Vagina (tissue), 2 donors: Measurements from ENCODE around the gene ZNF655. TPM values are rescaled to one million over a fixed set of nuclear protein-coding genes. Genes with fewer than 3 reads are reported as not detected.
A peak's percentile ranks its signal among the peaks of the same experiment; 100 is the strongest.

Experiments
- DNase-seq, 2 donors: peaks; one replicate each; pipeline ENCODE4 v3.0.0-alpha.2; 2017; ENCODE audit errors: extremely low spot score in 2 of 2
- H3K27ac ChIP-seq: fragments of 200-600 bp; sonication (generic); one replicate; pipeline ENCODE4 v1.5.1; 2019
- H3K27me3 ChIP-seq: fragments of 200-600 bp; sonication (generic); one replicate; pipeline ENCODE4 v1.5.1; 2019
- H3K36me3 ChIP-seq, 2 donors: fragments of 200-600 bp; sonication (generic); one replicate each; pipeline ENCODE4 v1.5.1; 2017 to 2019
- H3K4me1 ChIP-seq: fragments of 200-600 bp; sonication (generic); one replicate; pipeline ENCODE4 v1.5.1; 2019
- H3K4me3 ChIP-seq, 2 donors: fragments of 200-600 bp; sonication (generic); 1 replicate in 1 of 2; 2 replicates in 1 of 2; pipeline ENCODE4 v1.5.1; 2016 to 2019
- H3K9me3 ChIP-seq: fragments of 200-600 bp; sonication (generic); one replicate; pipeline ENCODE4 v1.5.1; 2019
- POLR2A ChIP-seq, 2 donors: fragments of 450-650 bp; IDR thresholded peaks; one replicate each; pipeline ENCODE4 v1.6.1; 2017; ENCODE audit warnings: antibody characterized with exemption in 2 of 2, mild to moderate bottlenecking in 2 of 2, moderate library complexity in 2 of 2
- POLR2AphosphoS5 ChIP-seq, 2 donors: sonication (generic); formaldehyde crosslinking; IDR thresholded peaks; one replicate each; pipeline ENCODE4 v1.9.0; 2017; ENCODE audit warnings: antibody characterized with exemption in 2 of 2, mild to moderate bottlenecking in 2 of 2, low read depth in 1 of 2; ENCODE audit not compliant: insufficient read depth in 1 of 2
- intact Hi-C: fragments of 100-400 bp; cut with DNase I; formaldehyde crosslinking; loops from one replicate; pipeline ENCODE4 v1.15.1; 2023
- total RNA-seq: library from RNA; depleted of rRNA; stranded (reverse); fragments of >200 nt; gene quantifications from one replicate; pipeline ENCODE4 v1.2.3, GENCODE V29; 2016
- TF ChIP-seq, protein P1 (sequence below), 3 experiments: fragments of 450-650 bp in 2 of 3; fragments of 200-600 bp in 1 of 3; sonication (generic) in 1 of 3; IDR thresholded peaks; one replicate each; pipeline ENCODE4 v1.5.1; 2017 to 2019; ENCODE audit warnings: antibody characterized with exemption in 3 of 3, mild to moderate bottlenecking in 2 of 3, moderate library complexity in 2 of 3

The ZNF655 gene
- total RNA-seq, 1 donor from 2014 or later, result 144 TPM

DNA sequence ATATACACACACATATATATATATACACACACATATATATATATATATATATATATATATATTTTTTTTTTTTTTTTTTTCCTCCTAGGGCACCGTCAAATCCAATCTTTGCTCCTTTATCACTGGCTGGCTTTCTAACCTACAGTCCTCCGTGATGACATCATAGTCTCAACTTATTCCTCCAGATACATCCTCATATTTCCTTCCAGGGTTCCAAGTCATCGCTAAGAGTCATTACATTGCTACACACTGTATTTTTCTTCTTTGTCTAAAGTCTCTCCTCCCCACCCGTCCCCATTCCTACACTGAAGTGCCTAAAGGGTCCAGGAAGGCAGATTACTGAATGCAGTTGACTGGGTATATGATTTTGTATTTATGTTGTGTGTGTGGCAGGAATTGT, 5.4 kb upstream of the ZNF655 start:
- Histone ChIP-seq H3K36me3 (peaks cover 0 to 10% of the 10 kb centered on the region in 2 donors), H3K4me3 (no peak overlapping the region), H3K27me3 (no peaks in the 10 kb centered on the region), H3K27ac (no peak overlapping the region), H3K4me1 (peaks cover 33% of the 10 kb centered on the region), H3K9me3 (no peaks in the 10 kb centered on the region)
- no peak for DNase-seq
- intact Hi-C loops, result loop anchor here (5.0 kb wide), 1 partner anchor 46 kb away; no protein-coding TSS in a partner anchor
- no peak for TF ChIP-seq POLR2AphosphoS5 (IDR thresholded peaks at IDR 0.05; ENCODE audit: insufficient read depth in 1 of 2, low read depth in 1 of 2)
- TF ChIP-seq, protein P1, sequence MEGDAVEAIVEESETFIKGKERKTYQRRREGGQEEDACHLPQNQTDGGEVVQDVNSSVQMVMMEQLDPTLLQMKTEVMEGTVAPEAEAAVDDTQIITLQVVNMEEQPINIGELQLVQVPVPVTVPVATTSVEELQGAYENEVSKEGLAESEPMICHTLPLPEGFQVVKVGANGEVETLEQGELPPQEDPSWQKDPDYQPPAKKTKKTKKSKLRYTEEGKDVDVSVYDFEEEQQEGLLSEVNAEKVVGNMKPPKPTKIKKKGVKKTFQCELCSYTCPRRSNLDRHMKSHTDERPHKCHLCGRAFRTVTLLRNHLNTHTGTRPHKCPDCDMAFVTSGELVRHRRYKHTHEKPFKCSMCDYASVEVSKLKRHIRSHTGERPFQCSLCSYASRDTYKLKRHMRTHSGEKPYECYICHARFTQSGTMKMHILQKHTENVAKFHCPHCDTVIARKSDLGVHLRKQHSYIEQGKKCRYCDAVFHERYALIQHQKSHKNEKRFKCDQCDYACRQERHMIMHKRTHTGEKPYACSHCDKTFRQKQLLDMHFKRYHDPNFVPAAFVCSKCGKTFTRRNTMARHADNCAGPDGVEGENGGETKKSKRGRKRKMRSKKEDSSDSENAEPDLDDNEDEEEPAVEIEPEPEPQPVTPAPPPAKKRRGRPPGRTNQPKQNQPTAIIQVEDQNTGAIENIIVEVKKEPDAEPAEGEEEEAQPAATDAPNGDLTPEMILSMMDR (IDR thresholded peaks at IDR 0.05), result no peak
- TF ChIP-seq POLR2A (IDR thresholded peaks at IDR 0.05), result no peak

DNA sequence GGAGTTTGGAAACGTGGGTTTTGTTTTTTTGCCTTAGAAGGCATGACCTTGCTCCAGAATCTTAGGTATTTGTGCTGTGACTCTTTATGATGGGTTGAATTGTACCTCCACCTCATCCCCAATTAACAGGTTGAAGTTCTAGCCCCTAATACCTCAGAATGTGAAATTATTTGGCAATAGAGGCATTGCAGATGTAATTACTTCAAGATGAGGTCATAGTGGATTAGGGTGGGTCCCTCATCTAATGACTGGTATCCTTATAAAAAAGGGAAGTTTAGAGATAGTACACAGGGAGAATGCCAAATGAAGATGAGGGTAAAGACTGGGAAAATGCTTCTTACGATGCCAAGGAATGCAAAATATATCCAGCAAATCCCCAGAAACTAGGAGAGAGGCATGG, 3.5 kb upstream of the ZNF655 start:
- H3K4me1 ChIP-seq, result peaks cover 42% of the 10 kb centered on the region
- H3K36me3 ChIP-seq, result peaks cover 0 to 6% of the 10 kb centered on the region in 2 donors
- DNase-seq, result no peak
- TF ChIP-seq, protein P1 (IDR thresholded peaks at IDR 0.05), result no peak
- TF ChIP-seq POLR2AphosphoS5 (IDR thresholded peaks at IDR 0.05; ENCODE audit: insufficient read depth in 1 of 2, low read depth in 1 of 2) (no peak), POLR2A (IDR thresholded peaks at IDR 0.05) (no peak)
- H3K27ac ChIP-seq, result no peak overlapping the region
- no peak overlapping the region for H3K4me3 ChIP-seq
- intact Hi-C loops, result loop anchor here (5.0 kb wide), 1 partner anchor 48 kb away; no protein-coding TSS in a partner anchor
- H3K9me3 ChIP-seq, result no peaks in the 10 kb centered on the region
- no peaks in the 10 kb centered on the region for H3K27me3 ChIP-seq

DNA sequence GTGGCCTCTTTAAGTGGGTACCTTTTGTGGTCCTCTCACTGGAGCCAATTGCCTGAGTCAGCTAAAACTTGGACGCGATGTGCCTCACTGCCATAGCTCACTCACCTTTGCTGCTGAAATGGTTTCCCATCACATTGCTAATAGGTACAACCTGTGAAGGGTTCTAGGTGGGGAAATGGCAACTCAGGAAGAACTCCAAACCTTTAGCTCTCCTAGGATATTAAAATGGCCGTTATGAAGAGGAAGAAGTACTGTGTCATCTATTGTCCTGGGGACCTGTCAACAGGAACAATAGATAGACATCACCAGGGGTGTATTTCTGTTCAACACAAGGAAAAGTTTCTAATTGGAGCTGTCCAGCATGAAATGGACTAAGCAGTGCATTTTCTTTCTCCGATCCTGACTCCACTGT, 1.2 kb upstream of the ZNF655 start:
- peaks cover 2 to 23% of the 10 kb centered on the region in 2 donors for H3K36me3 ChIP-seq
- H3K27ac ChIP-seq, result peak overlapping the region; percentile 96
- H3K9me3 ChIP-seq, result no peaks in the 10 kb centered on the region
- no peak for DNase-seq
- intact Hi-C loops, result no loop called here
- peaks cover 54% of the 10 kb centered on the region for H3K4me1 ChIP-seq
- no peaks in the 10 kb centered on the region for H3K27me3 ChIP-seq
- peak overlapping the region; percentile 70 to 84 for H3K4me3 ChIP-seq
- TF ChIP-seq, protein P1 (IDR thresholded peaks at IDR 0.05), result no peak
- TF ChIP-seq POLR2AphosphoS5 (IDR thresholded peaks at IDR 0.05; ENCODE audit: insufficient read depth in 1 of 2, low read depth in 1 of 2) (no peak), POLR2A (IDR thresholded peaks at IDR 0.05) (no peak)

DNA sequence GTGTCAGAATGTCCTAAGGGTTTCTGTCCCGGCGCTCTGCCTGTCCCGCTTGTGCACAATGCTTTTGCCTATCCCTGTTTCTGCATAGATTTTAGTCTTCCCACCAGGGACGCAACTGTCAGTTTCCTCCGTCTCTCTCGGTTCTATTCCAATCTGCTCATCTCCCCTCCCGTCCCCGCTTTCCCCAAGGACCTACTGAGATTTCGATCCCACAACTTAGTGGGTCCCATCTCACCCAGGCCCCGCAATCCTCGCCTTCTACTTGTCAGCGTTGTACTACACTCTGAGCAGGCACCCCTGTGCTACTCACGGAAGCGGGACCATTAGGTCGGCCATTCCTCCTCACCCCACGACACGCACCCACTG, 519 bp upstream of the ZNF655 start:
- intact Hi-C loops, result no loop called here

More for the DNA sequence above, 519 bp upstream of the ZNF655 start:
- no peak for DNase-seq
- Histone ChIP-seq H3K27me3 (no peaks in the 10 kb centered on the region), H3K4me3 (peak overlapping the region; percentile 70 to 84), H3K9me3 (no peaks in the 10 kb centered on the region), H3K27ac (peak overlapping the region; percentile 96), H3K36me3 (peaks cover 4 to 31% of the 10 kb centered on the region in 2 donors), H3K4me1 (peaks cover 61% of the 10 kb centered on the region)
- TF ChIP-seq, protein P1 (IDR thresholded peaks at IDR 0.05), result no peak
- TF ChIP-seq POLR2A (IDR thresholded peaks at IDR 0.05) (no peak), POLR2AphosphoS5 (IDR thresholded peaks at IDR 0.05; ENCODE audit: insufficient read depth in 1 of 2, low read depth in 1 of 2) (no peak)
